Inflammatory macrophage treated with lipopolysaccharide for 1 hour (primary cell): ENCODE data around the gene PPP1R1C.

ENCODE experiments used
- DNase-seq, 2 donors: peaks; one replicate each; pipeline ENCODE4 v3.0.0-alpha.2; 2020 to 2022

PPP1R1C gene

GRCh38 chr2:182115258-182115657, 129.6 kb downstream of the PPP1R1C start:
- no peak for DNase-seq

DNA sequence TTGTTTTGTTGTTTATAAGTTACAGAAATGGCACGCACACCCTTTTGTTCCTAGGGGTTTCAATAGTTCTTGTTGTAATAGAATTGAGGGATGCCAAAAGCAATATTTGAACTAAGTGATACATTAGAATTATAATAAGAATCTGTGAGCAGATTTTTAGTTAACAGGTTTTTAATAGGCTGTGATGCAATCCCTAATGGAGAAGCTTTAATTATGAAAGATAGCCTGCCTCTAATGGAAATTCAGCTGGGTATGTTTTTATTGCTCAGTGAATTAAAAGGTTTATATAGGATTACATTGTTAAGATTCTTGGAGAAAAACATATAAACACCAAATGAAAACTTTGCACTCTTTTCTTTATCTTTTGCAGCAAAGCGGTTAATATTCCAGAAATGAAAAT, 131.1 kb downstream of the PPP1R1C start:
- no peak for DNase-seq

GRCh38 chr2:182117196-182117595, 131.5 kb downstream of the PPP1R1C start:
- DNase-seq, result no peak

DNA sequence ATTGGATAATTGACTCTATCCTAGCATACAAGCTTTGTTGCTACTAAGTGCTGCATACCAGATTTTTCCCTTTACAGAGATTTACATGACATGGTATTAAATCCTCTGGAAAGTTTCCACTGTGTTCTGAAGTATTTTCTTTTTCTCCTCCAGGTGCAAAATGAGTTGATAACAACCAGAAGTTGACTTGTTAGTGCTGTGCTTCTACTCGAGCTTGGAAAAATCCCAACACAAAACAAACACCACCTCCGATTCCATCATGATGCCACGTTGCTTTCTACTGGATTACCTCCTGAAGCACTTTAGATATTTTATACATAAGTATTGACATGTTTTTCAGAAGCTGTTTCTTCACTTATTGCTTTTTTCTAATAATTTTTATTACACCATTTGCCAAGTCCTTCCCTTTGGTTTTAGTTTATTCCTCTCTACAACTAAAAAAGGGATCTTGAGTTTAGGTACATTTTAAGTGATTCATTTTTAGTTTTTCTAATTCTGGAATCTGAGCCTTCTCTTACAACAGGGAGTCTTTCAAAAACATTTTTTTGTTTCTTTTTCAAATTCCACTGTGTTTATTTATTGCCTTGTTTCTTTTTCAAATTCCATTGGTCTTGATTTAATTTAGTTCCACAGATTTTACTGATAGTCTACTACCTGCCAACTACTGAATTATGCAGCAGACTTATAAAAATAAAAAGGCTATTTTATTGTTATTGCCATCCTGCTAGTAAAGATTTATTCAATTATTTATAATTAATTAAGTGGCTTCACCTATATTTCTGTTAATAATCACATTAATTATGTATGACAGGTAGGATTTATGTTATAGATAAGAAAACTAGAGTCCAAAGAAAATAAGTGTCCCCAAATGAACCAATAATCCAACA, 143.4 kb downstream of the PPP1R1C start:
- no peak for DNase-seq

- no peak for DNase-seq
Observed at GRCh38 chr2:182132605-182133004, 147.0 kb downstream of the PPP1R1C start.

DNA sequence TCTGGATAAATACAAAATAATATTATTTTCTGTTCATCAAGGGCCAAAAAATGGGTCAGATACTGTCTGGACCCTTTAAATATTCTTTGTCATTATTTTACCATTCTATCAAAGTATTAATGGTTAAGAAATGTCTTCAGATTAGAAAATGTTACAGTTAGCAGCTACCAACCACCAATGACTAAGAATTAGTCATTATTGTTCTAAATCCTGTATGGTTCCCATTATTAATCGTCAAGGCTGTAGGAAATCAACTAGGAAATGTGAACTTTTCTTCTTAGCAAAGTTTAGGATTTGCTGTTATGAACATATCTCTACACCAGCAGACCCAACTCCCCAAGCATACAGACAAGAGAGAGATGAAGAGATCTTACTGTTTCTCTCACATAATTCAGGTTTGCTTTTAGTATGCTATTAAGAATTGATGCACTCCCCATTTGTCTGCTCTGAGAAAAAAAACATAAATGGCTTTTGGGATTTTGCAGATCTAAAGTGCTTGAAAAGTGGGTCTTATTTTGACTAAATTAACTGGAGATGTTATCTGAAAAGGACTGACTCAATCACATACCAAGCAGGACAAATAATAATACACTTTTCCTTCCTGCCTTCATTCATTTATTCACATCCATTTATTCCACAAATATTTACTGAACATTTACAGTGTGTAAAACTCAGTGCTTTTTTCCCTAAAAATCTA, 147.7 kb downstream of the PPP1R1C start:
- DNase-seq, result no peak

- DNase-seq, result no peak
Observed at GRCh38 chr2:182134201-182134600, 148.5 kb downstream of the PPP1R1C start.

- DNase-seq, result no peak
Observed at GRCh38 chr2:182142062-182142461, 156.4 kb downstream of the PPP1R1C start.

DNA sequence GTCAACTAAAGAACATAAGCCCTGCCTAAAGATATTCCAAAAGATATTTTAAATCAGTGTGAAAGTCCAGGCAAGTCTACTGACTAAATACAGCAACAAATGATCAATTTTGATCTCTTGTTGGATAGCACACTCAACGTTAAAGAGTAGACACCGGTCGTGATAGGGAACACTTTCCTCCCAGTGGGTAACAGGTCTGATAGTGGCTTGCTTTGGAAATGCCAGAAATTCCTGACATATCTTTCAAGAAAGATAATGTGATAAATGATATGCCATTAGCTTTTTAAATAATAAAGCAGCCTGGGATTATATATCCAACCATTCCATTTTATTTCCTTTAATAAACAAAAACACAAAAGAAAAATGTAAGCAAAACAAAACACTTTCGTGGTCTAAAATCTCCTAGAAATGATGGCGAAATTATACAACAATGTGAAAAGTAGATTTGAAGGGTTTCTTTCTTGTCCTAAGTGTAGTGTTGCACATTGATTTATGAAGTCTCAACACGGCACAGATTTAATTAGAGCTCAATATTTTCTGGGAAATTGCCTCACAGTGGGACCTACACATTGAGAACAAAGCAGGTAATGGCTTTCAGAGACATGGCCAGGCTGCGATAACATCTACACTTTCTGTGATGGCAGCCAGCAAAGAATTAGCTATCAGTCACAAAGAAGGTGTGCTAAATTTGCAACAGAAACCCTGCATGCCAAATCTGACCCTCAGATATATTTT, 158.6 kb downstream of the PPP1R1C start:
- no peak for DNase-seq

DNA sequence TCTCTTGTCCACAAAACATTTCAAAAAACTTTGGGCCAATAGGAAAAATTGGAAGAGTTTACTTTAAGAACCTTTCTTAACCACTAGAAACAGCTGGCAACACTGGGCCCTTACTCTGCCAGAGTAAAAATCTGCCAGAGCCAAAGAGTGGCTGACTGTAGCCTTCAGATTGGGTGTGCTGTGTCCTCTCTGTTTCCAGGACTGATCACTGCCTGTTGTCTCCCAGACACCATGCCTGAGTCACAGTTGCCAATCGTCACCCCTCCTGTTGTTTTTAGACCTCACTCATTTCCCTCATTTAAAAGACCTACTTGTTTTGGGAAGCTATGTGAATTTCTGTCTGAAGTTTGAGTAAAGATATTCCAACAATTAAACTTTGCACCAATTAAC, 159.1 kb downstream of the PPP1R1C start:
- no peak for DNase-seq

DNA sequence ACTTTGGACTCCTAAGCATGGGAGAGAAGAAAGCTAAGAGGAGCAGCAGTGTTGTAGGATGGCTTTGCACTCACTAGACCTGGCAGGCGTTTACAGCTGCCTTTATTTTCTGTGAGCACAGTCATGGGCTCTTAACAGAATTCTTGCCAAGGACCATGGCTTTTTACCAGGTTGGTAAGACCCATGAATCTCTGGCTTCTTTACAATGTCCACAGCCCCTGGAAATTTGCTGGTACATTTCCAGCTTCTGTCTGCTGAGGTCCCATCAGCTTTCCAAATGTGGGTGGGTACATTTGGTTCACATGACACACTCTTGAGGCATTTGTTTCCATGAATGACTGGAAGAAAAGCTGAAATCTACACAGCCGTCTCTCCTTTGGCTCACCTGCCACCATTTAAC, 162.7 kb downstream of the PPP1R1C start:
- no peak for DNase-seq

DNA sequence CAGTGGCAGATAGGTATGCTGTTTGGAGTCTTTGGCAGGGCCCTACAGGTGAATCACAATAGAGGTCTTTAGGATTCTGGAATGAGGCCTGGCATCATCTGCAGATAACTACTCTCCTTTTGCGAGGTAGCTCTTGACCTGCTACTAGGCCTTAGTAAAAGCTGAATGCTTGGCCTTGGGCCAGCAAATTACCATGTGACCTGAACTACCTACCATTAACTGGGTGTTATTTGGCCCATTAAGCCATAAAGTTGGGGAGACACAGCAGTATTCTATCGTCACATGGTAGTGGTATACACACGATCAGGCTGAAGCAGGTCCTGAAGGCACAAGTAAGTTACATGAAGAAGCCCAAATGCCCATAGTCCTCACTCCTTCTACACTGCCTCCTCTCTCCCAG, 178.2 kb downstream of the PPP1R1C start:
- DNase-seq, result no peak

- DNase-seq, result no peak
Observed at GRCh38 chr2:182164686-182165085, 179.0 kb downstream of the PPP1R1C start.

DNA sequence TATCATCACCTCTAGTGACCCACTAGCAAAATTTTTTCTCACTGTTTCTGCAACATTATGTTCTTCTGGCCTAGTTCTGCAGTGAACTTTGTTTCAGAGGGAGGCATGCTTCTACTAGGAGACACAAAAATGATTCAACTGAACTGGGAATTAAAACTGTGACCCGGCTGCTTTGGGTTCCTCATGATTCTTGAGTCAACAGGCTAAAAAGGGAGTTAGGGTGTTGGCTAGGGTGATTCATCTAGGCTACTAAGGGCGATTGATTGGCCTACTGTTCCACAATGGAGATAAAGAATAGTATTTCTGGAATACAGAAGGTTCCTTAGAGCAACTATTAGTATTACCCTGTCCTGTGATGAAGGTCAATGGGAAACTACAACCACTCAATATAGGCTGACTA, 179.5 kb downstream of the PPP1R1C start:
- no peak for DNase-seq

GRCh38 chr2:182166406-182166805, 180.8 kb downstream of the PPP1R1C start:
- DNase-seq, result no peak

DNA sequence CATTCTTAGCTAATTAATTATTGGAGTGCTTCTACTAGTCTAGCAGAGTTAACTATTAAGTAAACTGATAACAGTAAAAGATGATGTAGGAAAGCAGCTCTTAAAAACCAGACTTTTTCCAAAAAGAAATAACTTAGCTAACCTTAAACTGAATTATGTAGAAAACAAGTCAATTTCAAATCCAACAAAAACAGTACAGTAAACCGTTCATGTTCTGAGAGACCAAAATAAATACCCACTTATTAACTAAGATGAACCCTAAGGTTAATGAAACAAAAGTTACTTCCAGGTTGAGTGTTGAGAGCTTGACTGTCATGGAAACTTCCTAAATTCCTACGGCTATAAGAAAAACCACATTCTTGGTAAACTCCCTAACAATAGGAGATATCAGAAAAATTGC, 181.2 kb downstream of the PPP1R1C start:
- DNase-seq, result no peak
